ENCODE data around the gene HES1. TPM values are rescaled to one million over a fixed set of nuclear protein-coding genes. Genes with fewer than 3 reads are reported as not detected.

The HES1 gene
- total and polyA plus RNA-seq, 9 of the 15 experiments (the other 6 are each of a cell fraction or from before 2014, with no cell fraction given) = 3.4 to 37.0 (median 19.3) TPM

DNA sequence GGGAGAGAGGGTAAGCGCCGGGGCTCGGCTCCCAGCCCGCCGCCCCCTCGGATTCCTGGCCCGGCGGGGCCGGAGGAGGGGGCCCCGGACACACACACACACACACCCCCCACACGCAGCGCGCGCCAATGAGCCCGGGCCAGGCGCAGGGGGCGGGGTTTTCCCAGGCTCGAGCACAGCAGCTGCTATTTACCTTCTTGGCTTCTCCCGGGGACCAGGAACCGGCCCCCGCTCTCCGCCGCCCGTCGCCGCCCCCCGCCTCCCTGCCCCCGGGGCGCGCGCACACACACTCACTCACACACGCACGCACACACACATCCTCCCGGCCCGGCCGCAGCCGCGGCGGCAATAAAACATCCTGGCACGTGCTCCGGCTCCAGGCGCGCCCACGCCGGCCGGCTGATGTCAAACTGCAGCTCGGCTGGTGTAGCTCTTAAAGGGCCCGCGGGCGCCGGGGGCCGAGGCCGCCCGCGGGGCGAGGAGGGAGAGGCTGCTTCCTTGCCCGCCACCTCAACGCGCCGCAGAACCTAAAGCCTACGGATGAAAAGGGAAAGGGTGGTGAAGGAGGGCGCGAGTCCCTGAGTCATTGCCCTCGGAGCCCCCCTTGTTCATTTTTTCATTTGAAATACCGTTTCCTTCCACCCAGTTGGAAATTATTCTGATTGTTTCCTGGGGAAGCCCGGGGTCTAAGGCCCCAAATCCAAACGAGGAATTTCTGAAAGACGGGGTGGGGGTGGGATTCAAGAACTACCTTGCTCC lies 1.0 kb upstream of the HES1 start (continued):
- TF ChIP-seq, protein P1, sequence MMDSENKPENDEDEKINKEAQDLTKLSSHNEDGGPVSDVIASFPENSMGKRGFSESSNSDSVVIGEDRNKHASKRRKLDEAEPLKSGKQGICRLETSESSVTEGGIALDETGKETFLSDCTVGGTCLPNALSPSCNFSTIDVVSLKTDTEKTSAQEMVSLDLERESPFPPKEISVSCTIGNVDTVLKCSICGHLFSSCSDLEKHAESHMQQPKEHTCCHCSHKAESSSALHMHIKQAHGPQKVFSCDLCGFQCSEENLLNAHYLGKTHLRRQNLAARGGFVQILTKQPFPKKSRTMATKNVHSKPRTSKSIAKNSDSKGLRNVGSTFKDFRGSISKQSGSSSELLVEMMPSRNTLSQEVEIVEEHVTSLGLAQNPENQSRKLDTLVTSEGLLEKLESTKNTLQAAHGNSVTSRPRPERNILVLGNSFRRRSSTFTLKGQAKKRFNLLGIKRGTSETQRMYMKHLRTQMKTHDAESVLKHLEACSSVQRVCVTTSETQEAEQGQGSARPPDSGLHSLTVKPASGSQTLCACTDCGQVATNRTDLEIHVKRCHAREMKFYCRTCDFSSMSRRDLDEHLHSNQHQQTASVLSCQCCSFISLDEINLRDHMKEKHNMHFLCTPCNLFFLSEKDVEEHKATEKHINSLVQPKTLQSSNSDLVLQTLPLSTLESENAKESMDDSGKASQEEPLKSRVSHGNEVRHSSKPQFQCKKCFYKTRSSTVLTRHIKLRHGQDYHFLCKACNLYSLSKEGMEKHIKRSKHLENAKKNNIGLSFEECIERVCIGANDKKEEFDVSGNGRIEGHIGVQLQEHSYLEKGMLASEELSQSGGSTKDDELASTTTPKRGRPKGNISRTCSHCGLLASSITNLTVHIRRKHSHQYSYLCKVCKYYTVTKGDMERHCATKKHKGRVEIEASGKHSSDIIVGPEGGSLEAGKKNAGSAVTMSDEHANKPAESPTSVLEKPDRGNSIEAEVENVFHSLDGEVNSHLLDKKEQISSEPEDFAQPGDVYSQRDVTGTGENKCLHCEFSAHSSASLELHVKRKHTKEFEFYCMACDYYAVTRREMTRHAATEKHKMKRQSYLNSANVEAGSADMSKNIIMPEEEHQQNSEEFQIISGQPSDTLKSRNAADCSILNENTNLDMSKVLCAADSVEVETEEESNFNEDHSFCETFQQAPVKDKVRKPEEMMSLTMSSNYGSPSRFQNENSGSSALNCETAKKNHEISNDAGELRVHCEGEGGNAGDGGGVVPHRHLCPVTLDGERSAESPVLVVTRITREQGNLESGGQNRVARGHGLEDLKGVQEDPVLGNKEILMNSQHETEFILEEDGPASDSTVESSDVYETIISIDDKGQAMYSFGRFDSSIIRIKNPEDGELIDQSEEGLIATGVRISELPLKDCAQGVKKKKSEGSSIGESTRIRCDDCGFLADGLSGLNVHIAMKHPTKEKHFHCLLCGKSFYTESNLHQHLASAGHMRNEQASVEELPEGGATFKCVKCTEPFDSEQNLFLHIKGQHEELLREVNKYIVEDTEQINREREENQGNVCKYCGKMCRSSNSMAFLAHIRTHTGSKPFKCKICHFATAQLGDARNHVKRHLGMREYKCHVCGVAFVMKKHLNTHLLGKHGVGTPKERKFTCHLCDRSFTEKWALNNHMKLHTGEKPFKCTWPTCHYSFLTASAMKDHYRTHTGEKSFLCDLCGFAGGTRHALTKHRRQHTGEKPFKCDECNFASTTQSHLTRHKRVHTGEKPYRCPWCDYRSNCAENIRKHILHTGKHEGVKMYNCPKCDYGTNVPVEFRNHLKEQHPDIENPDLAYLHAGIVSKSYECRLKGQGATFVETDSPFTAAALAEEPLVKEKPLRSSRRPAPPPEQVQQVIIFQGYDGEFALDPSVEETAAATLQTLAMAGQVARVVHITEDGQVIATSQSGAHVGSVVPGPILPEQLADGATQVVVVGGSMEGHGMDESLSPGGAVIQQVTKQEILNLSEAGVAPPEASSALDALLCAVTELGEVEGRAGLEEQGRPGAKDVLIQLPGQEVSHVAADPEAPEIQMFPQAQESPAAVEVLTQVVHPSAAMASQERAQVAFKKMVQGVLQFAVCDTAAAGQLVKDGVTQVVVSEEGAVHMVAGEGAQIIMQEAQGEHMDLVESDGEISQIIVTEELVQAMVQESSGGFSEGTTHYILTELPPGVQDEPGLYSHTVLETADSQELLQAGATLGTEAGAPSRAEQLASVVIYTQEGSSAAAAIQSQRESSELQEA (IDR thresholded peaks at IDR 0.05; ENCODE audit: low read depth) = no peak
- TF ChIP-seq, protein P2, sequence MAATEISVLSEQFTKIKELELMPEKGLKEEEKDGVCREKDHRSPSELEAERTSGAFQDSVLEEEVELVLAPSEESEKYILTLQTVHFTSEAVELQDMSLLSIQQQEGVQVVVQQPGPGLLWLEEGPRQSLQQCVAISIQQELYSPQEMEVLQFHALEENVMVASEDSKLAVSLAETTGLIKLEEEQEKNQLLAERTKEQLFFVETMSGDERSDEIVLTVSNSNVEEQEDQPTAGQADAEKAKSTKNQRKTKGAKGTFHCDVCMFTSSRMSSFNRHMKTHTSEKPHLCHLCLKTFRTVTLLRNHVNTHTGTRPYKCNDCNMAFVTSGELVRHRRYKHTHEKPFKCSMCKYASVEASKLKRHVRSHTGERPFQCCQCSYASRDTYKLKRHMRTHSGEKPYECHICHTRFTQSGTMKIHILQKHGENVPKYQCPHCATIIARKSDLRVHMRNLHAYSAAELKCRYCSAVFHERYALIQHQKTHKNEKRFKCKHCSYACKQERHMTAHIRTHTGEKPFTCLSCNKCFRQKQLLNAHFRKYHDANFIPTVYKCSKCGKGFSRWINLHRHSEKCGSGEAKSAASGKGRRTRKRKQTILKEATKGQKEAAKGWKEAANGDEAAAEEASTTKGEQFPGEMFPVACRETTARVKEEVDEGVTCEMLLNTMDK (IDR thresholded peaks at IDR 0.05; ENCODE audit: borderline replicate concordance, insufficient read depth, low read depth, low read length, poor library complexity, severe bottlenecking) = no peak
- TF ChIP-seq DPF2 (IDR thresholded peaks at IDR 0.05) (peak; percentile 46; the same call in 1 of the 2 replicates), SNIP1 (IDR thresholded peaks at IDR 0.05; ENCODE audit: low read depth) (no peak), CHD2 (IDR thresholded peaks at IDR 0.05; ENCODE audit: low read depth, low read length) (no peak), ZNF184 (CRISPR knock-in tag; IDR thresholded peaks at IDR 0.05) (no peak), THRAP3 (IDR thresholded peaks at IDR 0.05; ENCODE audit: borderline replicate concordance) (no peak), ZFP30 (CRISPR knock-in tag; IDR thresholded peaks at IDR 0.05; ENCODE audit: borderline replicate concordance) (no peak), NFIX (CRISPR knock-in tag; IDR thresholded peaks at IDR 0.05; ENCODE audit: low read depth) (no peak)
- TF ChIP-seq, protein P3, sequence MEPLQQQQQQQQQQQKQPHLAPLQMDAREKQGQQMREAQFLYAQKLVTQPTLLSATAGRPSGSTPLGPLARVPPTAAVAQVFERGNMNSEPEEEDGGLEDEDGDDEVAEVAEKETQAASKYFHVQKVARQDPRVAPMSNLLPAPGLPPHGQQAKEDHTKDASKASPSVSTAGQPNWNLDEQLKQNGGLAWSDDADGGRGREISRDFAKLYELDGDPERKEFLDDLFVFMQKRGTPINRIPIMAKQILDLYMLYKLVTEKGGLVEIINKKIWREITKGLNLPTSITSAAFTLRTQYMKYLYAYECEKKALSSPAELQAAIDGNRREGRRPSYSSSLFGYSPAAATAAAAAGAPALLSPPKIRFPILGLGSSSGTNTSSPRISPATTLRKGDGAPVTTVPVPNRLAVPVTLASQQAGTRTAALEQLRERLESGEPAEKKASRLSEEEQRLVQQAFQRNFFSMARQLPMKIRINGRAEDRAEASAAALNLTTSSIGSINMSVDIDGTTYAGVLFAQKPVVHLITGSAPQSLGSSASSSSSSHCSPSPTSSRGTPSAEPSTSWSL (CRISPR knock-in tag; IDR thresholded peaks at IDR 0.05; ENCODE audit: borderline replicate concordance) = no peak
- TF ChIP-seq, protein P4, sequence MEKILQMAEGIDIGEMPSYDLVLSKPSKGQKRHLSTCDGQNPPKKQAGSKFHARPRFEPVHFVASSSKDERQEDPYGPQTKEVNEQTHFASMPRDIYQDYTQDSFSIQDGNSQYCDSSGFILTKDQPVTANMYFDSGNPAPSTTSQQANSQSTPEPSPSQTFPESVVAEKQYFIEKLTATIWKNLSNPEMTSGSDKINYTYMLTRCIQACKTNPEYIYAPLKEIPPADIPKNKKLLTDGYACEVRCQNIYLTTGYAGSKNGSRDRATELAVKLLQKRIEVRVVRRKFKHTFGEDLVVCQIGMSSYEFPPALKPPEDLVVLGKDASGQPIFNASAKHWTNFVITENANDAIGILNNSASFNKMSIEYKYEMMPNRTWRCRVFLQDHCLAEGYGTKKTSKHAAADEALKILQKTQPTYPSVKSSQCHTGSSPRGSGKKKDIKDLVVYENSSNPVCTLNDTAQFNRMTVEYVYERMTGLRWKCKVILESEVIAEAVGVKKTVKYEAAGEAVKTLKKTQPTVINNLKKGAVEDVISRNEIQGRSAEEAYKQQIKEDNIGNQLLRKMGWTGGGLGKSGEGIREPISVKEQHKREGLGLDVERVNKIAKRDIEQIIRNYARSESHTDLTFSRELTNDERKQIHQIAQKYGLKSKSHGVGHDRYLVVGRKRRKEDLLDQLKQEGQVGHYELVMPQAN (IDR thresholded peaks at IDR 0.05; ENCODE audit: borderline replicate concordance) = peak; percentile 96
